Kidney tubule cell (primary cell): ENCODE measurements around the gene EFNA4.
A peak's percentile ranks its signal among the peaks of the same experiment; 100 is the strongest.

ENCODE experiments used
- DNase-seq: peaks from one replicate; pipeline ENCODE4 v3.0.0-alpha.2; 2018; ENCODE audit warnings: low spot score

EFNA4 gene

GRCh38 chr1:155063550-155064110 is at the start of gene EFNA4:
TSS of gene EFNA4 (plus strand) at chr1:155063740. CDS start at chr1:155063824, 84 bp downstream.
- peak; percentile 85 for DNase-seq

- no peak for DNase-seq
These were observed 48.6 kb upstream of the EFNA4 start for GRCh38 chr1:155014709-155015508.

- no peak for DNase-seq
These were observed 47.9 kb upstream of the EFNA4 start for GRCh38 chr1:155015527-155016230.

GRCh38 chr1:155016231-155016831 is 47.2 kb upstream of the EFNA4 start:
- no peak for DNase-seq

- DNase-seq = peak; percentile 97
These were observed 46.2 kb upstream of the EFNA4 start for GRCh38 chr1:155017041-155017945.

DNA sequence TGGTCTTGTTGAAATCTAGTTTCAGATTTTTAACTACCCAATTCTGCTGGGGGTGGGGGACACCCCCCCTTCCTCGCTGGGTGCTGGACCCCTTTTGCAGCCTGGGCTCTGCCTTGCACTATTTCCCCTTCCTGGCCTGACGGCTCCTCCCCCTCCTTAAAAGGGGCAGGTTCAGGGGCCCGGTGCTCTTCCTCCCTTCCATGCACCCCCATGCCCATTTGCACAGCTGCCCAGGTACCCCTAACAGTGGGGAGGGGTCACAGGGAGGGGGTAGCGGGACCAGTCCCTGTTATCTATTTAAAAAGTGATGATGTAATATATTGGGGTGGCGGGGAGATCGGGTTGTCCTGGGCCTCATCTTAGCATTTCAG is 45.6 kb upstream of the EFNA4 start:
- no peak for DNase-seq

GRCh38 chr1:155018617-155019348 is 44.8 kb upstream of the EFNA4 start:
- DNase-seq = peak; percentile 50

DNA sequence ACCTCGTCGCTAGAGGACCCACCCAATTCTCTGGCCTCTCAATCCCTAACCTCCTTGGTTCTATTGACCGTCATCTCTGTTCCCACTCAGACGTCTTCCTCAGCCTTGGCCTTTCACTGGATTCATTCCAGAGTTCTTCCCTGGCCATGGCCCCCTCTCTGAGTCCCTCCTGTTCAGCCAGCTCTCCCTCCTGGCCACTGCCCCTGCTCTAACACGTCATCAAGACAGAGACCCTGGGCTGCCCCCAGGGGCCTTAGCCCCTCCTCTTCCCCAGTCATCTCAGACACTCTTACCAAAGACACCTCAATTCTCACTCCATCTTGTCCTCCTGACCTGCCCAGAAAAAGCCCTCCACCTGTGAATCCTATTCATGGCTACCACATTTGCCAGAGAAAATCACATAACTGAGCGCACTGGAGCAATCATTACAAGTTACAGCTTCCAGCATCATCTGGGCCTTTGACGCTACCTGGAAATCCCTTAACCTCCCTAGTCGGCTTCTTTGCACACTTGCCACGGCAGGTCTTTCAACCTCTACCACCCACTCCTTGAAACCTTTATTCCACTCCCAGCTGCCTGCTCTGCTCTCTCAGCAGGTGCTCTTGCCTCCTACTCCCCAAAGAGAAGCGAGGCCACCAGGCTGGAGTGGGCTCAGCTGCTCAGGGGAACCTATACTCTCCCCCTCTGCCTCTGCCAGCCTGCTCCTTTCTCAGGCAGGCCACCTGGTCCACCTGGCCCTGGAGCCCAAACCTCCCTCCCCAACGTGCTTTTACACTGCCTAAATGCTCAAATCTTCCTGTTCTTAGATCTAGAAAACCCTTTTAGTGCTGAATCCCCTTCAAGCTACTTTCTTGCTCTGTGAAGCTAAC is 43.9 kb upstream of the EFNA4 start:
- DNase-seq = no peak

GRCh38 chr1:155022136-155022926 is 41.2 kb upstream of the EFNA4 start:
- DNase-seq = no peak

GRCh38 chr1:155022927-155023236 is 40.7 kb upstream of the EFNA4 start:
- DNase-seq = peak; percentile 37

DNA sequence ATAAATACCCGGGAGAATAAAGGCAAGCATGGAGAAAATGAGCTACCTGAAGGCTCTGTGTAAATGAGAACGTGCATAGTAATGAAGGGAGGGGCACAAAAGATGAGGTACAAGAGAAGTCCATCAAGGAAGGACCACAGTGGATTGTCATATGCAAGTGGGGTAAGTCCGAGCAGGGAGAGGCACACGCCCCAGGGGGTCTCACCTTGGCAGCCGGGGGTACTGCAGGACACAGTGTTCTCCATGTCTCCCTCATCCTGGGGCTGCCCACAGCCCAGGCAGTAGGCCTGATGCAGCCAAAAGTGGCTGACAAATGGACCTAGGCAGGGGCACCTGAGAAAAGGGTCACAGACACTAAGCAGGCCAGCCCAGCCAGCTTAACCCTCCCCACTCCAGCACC is 39.9 kb upstream of the EFNA4 start:
- DNase-seq = no peak

GRCh38 chr1:155024315-155024714 is 39.2 kb upstream of the EFNA4 start:
- no peak for DNase-seq

DNA sequence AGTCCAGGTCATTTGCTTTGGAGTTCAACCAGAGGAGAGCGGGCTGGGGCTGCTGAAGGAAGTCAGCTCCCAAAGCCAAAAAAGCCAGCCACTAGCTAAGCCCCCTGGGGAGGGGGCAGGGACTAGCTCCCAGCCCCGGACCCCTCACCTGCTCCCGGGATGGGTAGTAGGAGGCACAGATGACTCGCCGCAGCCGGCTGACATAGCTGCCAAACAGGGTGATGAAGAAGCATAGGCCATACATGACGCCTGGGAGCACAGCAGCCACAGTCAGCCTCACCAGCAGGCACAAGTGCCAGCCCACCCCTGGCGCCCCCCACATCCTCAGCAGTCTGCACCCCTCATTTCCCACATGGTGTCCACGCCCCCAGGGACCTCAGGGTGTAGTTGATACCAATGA is 37.4 kb upstream of the EFNA4 start:
- peak; percentile 43 for DNase-seq

DNA sequence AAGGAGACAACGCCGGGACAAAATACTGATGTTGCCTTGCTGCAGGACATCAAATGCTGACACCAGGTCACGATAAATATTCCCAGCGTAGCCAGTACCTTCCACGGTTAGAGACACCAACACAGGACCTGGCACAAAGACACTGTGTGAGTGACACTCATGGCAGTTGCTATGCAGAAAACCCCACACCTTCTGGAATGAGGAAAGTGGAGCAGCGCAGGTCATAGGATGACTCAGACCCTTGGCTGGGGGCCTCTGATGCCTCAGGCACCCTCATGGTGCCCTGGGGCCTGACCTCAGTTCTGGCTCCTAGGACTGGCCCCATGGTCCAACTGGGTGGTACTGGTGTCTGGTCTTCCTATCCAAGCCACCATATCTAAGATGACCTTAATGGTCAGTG is 37.0 kb upstream of the EFNA4 start:
- peak; percentile 85 for DNase-seq

- DNase-seq = no peak
These were observed 33.9 kb upstream of the EFNA4 start for GRCh38 chr1:155029513-155030242.

DNA sequence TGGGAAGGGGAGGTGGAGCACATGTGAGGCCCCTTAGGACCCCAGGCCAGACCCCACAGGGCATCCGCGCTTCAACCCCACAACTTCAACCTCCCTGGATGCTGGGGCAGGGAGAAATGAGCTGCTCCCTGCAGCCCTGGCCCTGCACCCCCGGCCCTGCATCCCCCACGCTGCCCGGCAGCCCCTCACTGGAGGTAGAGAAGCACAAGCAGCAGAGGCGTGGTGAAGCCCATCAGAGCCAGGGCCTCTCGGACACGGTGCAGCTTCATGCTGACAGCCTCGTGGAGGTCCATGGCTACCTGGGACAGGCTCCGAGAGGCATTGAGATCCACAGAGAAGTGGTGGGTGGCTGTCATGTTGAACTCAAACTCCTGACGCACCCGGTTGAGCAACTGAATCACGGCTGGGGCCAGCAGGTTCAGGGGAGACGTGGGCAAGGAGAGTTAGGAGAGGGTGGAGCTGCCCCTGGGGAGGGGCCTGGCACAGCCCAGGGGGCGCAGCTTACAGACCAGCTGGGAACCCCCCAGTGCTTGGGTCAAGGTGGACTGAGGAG is 33.2 kb upstream of the EFNA4 start:
- no peak for DNase-seq

DNA sequence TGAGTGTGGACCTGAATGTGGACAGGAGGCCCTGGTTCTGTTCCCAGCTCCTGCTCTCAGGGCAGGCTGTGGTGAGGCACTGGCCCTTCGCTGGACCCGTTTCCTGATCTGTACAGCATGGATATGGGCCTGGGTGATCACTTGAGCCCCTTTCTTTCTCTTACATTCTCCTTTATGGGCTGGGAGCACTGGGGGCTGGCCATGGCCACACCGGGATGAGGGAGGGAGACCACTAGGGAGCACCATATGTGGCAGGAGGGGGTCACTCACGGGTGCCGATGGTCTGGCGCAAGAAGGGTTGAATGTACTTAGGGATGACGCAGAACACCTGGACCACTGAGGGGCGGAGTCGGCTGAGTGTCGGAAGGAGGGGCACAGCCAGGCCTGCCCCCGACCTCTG is 32.6 kb upstream of the EFNA4 start:
- DNase-seq = no peak

GRCh38 chr1:155032886-155033285 is 30.7 kb upstream of the EFNA4 start:
- no peak for DNase-seq
